Measurements from ENCODE around the gene DOCK2.

The DOCK2 gene

DNA sequence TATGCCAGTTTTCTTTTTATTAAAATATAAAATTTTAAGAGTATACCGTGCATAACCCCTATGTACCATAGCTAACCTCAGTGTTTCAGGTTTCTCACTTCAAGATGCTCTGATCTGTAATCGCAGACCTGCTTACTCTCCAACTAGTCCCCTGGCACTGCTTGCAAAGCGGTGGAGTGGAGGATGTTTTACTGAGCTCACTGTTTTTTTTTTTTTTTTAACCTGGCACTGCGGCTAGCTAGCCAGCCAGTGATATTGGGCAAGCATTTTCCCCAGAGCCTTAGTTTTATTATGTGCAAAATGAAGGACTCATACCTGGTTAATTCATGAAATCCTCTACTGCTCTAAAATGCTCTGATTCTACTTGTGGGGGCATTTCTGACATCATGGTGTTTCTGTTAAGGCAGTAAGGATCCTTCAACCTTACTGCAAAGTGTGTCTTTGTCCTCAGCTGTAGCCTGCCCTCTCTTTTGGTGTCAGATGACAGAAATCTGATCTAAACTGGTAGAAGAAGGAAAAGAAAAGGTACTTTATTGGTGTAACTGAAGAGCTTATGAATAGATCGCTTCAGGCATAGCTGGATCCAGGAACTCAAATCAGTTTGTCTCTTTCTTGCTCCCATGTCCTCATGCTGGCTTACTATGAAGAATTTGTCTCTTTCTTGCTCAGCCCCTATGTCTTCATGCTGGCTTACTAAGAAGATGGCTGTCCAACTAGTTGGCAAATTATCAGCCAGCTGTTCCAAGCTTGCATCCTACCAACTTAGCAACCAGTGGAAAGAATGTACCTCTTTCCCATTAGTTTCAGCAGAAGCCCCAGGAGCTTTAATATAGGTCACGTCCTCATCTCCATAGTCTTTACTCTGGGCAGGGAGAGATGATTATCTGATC is 59.8 kb downstream of the DOCK2 start:
- no peak overlapping the region for H3K27ac ChIP-seq
- no peaks in the 10 kb centered on the region for H3K4me1 ChIP-seq (ENCODE audit: control insufficient read depth in 1 of 2, insufficient read depth in 1 of 2, low read depth in 1 of 2, low read length in 1 of 2)
- H3K36me3 ChIP-seq = peaks cover 100% of the 10 kb centered on the region
- H3K4me3 ChIP-seq (ENCODE audit: low read depth in 1 of 2, low read length in 1 of 2) = no peak overlapping the region
- no peaks in the 10 kb centered on the region for H3K27me3 ChIP-seq
- no peaks in the 10 kb centered on the region for H3K9me3 ChIP-seq
- TF ChIP-seq, protein P1, sequence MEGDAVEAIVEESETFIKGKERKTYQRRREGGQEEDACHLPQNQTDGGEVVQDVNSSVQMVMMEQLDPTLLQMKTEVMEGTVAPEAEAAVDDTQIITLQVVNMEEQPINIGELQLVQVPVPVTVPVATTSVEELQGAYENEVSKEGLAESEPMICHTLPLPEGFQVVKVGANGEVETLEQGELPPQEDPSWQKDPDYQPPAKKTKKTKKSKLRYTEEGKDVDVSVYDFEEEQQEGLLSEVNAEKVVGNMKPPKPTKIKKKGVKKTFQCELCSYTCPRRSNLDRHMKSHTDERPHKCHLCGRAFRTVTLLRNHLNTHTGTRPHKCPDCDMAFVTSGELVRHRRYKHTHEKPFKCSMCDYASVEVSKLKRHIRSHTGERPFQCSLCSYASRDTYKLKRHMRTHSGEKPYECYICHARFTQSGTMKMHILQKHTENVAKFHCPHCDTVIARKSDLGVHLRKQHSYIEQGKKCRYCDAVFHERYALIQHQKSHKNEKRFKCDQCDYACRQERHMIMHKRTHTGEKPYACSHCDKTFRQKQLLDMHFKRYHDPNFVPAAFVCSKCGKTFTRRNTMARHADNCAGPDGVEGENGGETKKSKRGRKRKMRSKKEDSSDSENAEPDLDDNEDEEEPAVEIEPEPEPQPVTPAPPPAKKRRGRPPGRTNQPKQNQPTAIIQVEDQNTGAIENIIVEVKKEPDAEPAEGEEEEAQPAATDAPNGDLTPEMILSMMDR (IDR thresholded peaks at IDR 0.05) = no peak

GRCh38 chr5:169697511-169697890 is 60.4 kb downstream of the DOCK2 start:
- TF ChIP-seq, protein P1 (IDR thresholded peaks at IDR 0.05) = no peak

GRCh38 chr5:169697976-169698375 is 60.9 kb downstream of the DOCK2 start:
- H3K27ac ChIP-seq = no peak overlapping the region
- H3K9me3 ChIP-seq = no peaks in the 10 kb centered on the region
- no peaks in the 10 kb centered on the region for H3K27me3 ChIP-seq
- no peak overlapping the region for H3K4me3 ChIP-seq (ENCODE audit: low read depth in 1 of 2, low read length in 1 of 2)
- H3K4me1 ChIP-seq (ENCODE audit: control insufficient read depth in 1 of 2, insufficient read depth in 1 of 2, low read depth in 1 of 2, low read length in 1 of 2) = no peaks in the 10 kb centered on the region
- peaks cover 100% of the 10 kb centered on the region for H3K36me3 ChIP-seq
- TF ChIP-seq, protein P1 (IDR thresholded peaks at IDR 0.05) = no peak

More at GRCh38 chr5:169697511-169697890, 60.4 kb downstream of the DOCK2 start:
- Histone ChIP-seq H3K27me3 (no peaks in the 10 kb centered on the region), H3K9me3 (no peaks in the 10 kb centered on the region), H3K36me3 (peaks cover 100% of the 10 kb centered on the region), H3K4me1 (ENCODE audit: control insufficient read depth in 1 of 2, insufficient read depth in 1 of 2, low read depth in 1 of 2, low read length in 1 of 2) (no peaks in the 10 kb centered on the region), H3K27ac (no peak overlapping the region), H3K4me3 (ENCODE audit: low read depth in 1 of 2, low read length in 1 of 2) (no peak overlapping the region)

GRCh38 chr5:169700611-169701010 is 63.5 kb downstream of the DOCK2 start:
- Histone ChIP-seq H3K36me3 (peaks cover 100% of the 10 kb centered on the region), H3K4me3 (ENCODE audit: low read depth in 1 of 2, low read length in 1 of 2) (no peak overlapping the region), H3K27ac (no peak overlapping the region), H3K9me3 (no peaks in the 10 kb centered on the region), H3K27me3 (no peaks in the 10 kb centered on the region), H3K4me1 (ENCODE audit: control insufficient read depth in 1 of 2, insufficient read depth in 1 of 2, low read depth in 1 of 2, low read length in 1 of 2) (no peaks in the 10 kb centered on the region)
- TF ChIP-seq, protein P1 (IDR thresholded peaks at IDR 0.05) = no peak

DNA sequence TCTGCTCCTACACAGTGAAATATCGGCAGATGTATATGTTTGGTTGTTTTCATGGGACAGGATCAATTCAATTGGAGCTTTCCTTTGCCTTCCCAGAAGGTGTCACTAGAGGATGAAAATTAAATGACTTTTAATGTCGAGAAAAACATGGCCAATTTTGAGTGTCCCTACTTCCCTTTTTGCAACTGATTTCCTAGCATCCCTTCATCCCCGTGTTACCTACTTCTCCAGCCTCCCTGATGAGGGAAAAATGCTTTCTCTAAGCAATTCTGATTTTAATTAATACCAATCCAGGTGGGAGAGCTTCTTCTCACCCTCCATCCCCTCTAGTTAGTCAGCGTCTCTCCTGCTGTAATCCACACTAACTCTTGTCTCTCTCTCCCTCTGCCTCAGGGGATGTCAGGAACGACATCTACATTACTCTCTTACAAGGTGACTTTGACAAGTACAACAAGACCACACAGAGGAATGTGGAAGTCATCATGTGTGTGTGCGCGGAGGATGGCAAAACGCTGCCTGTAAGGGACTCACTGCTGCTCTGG is 64.9 kb downstream of the DOCK2 start:
- peaks cover 100% of the 10 kb centered on the region for H3K36me3 ChIP-seq
- H3K27ac ChIP-seq = no peak overlapping the region
- TF ChIP-seq, protein P1 (IDR thresholded peaks at IDR 0.05) = no peak
- H3K27me3 ChIP-seq = no peaks in the 10 kb centered on the region
- no peaks in the 10 kb centered on the region for H3K4me1 ChIP-seq (ENCODE audit: control insufficient read depth in 1 of 2, insufficient read depth in 1 of 2, low read depth in 1 of 2, low read length in 1 of 2)
- H3K4me3 ChIP-seq (ENCODE audit: low read depth in 1 of 2, low read length in 1 of 2) = no peak overlapping the region
- no peaks in the 10 kb centered on the region for H3K9me3 ChIP-seq
